Fibroblast of skin of right quadriceps (primary cell): ENCODE measurements around the gene USP6NL.

Experiments
- DNase-seq: peaks from one replicate; pipeline ENCODE4 v3.0.0-alpha.2; 2013

USP6NL gene

DNA sequence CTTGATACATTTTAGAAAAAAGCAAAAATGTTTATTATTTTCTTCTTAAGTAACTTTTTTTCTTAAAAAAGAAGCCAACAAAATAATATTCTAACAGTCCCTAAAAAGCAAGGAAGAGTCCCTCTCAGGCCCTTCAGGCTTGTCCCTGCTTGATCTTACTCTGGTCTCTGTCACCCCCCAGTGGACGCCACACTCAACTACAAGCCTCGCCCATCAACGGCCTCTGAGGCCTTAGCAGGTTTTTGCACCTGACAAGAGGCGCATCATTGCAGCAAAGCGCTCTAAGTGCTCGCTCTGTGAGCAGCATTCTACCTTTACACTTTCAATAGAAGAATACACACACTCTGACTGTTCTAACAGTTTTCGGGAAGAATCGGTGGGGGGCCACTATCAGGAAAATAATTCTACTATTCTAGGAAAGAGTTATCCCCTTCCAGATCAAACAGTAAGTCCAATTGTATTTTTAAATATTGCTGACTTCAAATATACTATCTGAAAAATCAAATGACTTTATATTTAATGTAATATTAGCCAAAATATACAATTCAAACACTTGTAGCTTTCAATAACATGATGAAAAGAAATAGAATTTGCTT, 139.2 kb downstream of the USP6NL start:
- DNase-seq: peak; percentile 41

DNA sequence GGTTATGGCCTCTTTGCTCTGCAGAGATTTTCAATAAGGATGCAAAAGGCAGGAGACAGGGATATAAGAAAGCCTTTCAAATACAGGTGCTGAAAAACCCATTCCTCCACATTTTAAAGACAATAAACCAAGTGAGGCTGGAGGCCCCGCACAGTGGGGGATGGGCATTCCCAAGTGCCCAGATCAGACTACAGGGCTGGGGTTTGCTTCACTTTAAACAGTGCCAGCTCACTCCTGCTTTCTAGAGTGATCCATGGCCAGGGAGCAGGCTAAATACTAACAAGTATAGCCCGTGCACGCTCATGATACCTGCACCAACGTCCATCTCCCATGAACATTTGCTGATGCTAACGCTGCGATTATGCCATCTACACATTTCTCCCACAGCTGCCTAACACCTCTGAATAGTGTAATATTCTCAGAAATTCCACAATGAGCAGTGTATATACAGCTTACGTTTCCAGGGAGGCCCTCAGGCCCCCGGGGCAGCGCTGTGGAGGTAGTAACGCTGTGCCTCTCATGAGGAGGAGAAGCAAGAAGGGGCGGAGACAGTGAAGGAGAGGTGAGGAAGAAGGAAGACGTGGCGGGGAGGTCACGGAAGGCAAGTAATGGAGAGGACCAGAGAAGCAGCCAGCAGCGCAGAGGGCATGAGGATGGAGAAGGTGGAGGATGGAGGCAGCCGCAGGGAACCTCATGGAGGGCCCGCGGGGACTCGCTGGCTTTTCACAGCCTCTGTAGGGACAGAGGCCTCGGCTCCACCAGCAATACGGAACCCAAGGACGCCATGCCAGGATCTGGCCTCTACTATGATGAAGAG, 141.7 kb downstream of the USP6NL start:
- DNase-seq: no peak

DNA sequence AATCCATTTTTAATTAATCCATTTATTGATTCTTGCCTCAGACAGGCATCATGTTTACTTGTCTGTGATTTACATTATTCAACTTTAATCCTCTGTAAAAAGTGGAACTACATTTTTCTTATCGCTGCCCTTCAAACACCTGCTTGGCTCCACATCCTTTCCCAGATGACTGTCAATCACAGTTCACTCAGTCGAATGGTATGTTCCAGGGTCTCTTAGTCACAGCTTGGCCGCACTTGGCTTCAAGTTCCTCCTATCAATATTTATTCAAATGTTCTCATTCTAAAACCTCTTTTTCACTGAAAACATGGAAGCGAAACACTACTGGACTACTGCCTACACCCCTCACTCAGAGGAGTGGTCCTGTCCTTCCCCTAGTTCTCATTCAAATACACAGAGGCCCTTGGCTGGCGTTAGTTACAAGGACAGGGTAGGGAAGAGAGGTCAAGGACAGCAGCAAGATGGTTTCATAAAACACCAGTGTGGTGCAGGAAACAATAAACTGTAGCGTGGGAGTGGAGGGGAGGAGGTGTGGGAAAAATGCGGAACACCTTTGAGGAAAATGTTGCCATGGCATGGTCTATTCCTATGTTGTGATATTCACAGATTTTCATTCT, 143.2 kb downstream of the USP6NL start:
- no peak for DNase-seq

DNA sequence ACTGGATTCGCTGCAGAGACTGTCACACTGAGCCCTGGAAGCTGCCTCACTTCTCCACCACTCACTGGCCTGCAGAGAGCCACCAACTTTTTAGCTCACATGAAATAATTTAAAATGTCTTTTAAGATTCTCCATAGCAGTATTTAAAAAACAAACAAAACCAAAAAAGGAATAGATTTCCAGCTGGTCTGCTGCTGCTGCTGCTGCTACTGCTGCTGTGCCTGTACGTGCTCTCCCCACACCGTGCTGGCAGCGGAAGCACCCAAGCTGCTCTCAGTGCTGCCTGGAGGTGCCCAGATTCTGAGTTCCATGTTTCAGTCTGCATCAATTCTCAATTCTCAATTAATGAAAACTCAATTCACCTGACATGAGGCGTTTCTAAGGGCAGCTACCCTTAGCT, 146.0 kb downstream of the USP6NL start:
- no peak for DNase-seq

DNA sequence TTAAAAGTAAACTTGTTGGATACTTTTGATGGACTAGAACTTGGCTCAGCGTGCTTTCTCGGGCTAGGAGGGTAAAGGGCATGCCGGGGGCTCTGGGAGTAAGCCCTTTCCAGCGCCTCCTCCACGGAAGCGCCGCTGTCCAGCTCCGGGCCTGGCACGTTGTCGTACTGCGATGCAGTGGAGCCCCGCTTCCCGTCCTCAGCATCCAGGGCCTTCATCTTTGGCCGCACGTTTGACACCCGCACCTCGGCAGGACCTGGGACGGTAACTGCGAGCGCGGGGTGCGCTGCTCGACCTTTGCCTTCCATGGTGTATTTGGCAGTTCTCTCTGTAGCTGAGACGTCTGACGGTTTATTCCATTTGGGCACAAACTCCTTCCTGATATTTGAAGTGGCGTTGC, 148.3 kb downstream of the USP6NL start:
- DNase-seq: no peak

DNA sequence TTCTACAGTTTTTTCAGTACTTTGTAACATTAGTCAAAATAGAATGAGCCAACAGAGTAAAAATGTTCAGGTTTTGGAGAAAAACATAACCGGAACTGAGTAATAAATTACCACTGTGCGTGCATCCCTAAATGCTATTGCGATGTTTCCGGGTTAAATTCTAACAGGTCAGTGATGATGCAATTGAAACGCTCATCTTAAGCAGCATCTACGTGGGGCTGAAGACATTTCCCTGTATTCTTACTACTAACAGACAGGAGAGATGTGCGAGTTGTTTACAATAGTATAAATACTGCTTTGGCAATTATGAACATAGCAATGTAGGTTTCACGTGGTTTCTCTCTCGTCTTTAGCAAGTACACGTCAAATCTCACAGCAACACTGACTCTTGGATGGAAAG, 149.4 kb downstream of the USP6NL start:
- no peak for DNase-seq

DNA sequence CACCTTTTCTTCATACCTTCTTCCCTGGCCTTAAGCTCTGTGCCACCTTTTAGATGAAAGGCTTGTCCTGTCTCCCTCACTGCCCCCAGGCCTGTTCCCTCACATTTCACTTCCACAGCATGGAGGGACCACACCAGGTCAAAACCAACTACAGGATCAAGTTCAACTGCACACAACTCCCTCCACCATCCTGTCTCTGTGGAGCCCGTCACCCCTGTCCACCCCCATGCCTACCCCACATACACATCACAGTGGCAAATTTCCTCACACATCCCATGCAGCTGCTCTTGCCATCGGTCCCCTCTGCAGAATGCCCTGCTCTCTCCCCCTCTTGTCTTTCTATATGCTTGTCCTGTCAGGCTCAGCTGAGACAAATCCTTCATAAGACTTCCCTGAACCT, 154.1 kb downstream of the USP6NL start:
- no peak for DNase-seq

DNA sequence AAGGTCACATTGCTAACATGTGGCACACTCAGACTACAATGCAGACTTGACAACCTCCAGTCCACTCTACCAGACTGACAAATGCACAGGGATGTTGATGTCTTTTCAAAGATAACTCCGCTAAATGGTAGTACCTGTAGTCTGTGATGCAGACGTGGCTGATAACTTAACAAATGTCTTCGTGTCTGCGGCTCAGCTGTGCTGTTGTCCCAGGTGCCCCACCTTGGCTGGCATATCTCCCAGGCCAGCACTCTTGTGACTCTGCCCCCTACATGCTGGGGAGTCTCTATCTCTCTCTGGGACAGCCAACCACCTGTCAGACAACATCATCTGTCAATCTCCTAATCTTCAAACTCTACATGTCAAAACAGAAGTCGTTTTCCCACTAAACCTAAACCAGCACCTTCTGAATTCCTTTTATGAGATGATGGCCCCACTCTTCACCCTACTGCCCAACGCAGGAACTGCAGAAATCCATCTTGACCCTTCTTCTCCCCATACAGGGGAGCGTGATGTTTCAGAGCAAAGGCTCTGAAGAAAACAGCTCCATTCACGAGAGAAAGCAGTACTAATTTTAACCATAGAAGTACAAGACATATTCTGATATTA, 156.4 kb downstream of the USP6NL start:
- DNase-seq: no peak

DNA sequence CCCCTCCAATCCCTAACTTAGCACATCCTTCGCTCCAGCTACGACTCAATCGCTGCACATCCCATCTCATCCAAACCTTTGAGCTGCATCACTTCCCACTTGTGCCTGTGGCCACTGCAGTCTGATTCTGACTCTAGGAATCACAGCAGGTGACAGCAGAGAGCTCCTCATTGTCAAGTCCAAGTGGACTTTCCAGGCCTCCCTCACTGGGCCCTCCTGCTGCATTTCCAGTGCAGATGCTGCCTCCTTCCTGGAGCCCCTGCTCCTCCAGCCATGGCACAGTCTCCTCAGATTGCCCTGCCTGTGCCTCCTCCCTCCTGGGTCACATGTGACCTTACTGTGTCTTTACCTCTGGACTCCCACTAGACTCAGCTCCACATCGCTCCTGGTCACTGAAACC, 157.3 kb downstream of the USP6NL start:
- DNase-seq: no peak

DNA sequence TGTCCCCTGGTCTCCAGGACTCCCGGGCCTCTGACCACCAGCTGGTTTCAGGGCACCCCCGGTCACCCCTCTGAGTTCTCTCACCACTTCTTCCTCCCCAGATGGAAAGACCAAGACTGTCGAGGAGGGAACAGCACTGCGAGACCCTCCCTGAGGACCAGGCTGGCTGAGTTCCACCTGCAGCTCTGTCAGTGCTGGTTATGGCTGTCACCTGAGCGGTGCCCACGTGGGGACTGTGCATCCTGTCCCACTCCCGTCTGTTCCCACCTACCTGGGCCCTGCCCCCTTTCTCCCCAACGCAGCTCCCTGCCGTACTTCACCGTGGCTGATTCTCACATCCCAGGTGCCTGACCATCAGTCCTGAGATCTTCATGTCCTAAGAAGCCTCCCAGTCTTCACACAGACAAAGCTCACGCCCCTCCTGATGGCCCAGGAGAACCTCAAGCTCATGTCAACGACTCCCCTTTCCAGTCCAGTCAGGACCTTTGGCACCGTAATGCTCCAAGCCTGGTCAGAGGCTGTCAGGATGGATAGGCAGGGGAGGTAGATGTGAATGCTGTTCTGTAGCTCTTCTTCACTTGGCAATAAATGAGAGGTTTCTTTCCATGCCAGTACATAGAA, 159.7 kb downstream of the USP6NL start:
- no peak for DNase-seq

DNA sequence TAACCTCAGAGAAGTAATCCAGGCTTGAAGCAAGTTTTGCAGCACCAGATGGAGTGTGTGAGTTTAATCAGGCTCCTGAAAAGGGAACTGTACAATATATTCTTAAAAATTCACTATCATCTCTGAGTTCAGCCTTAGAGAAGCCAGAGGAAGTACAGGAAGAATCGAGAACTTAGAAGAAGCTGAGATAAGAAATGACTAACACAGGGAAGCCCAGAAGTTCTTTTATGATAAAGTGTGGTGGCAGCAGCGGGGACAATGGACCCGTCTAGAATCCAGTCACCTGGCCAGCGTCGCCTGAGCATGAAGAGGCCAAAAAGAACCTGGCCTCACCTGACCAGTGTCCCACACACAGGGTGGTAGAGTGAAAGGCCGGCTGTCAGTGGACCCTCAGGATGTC, 161.0 kb downstream of the USP6NL start:
- no peak for DNase-seq

DNA sequence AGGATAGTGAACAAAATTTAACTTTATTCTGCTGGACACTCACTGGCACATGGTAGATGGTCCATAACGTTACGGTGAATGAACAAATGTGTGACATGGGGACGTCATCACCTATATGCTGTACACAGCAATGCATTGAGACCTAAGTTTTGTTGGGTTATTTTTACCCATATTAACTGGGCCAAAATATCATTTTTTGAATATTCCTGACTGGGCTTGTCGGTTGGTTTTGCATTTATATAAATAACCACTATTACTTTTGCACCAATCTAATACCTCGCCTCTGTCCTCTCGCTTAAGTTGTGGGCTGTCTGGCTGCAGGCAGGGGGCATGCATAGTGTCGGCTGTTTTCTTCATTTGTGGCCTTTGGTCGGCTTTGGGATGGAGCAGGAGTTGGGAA, 161.7 kb downstream of the USP6NL start:
- no peak for DNase-seq

DNA sequence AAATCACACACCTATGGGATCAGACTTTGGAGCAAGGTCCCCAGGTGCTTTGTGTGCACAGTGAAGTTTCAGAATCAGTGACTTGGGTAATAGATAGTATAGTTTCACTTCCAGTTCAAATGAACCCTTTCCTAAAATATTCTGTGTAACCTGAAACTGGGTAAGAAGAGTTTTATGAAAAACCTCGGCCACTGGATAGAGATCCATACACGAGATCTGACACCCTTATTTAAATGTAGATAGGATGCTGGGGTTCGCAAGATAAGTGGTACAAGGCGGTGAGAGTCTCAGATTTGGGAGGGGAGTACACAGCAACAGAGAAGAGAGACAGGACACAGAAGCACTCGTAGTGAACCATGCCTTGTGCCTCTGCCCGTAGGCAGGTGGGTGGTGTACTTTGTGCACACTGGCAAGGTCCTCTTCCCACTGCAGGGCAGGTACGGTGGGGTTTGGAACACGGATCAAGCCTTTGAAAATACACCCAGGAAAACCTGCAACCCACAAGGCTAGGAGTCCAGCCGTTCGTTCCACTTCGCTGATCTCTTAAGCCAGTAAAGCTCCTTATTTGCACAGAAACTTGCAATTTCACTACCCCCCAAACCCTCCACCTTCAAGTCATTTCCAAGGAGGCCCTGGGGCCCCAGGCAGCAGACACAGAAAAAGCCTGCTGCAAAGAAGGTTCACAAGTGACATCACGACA, 162.8 kb downstream of the USP6NL start:
- no peak for DNase-seq

DNA sequence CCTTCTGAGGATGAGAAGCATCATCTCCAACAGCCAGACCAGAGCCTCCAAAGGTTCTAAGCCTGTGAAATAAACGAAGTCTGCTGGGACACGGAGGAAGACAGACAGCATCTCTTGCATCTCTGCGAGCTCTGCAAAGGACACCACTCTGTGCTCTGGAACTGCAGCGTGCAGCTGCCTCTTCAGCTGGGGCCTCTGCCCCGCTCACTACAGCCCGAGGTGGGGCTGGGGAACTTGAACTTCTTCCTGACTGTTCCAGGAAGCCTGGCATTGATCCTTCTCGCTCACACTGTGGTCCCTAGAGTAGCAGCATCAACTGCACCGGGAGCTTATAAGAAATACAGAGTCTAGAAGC, 163.3 kb downstream of the USP6NL start:
- DNase-seq: no peak

DNA sequence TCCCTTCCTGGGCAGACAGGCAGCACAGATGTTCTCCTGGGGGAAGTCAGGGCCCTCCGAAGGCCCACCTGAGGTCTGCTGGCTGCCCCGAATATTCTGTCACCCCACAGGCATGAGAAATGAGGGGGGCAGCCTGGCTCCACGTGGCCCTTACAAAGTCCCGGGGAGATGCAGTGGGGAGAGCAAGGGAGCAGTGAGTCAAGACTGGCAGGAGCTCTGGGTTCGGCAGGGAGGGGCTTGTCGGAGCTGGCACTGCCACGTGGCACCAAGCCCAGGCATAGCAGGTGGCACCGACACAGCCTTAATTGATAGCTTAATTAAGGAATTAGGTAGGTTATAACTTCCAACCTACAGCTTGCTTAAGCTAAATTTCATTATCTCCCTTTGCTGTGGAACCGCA, 163.9 kb downstream of the USP6NL start:
- DNase-seq: no peak

DNA sequence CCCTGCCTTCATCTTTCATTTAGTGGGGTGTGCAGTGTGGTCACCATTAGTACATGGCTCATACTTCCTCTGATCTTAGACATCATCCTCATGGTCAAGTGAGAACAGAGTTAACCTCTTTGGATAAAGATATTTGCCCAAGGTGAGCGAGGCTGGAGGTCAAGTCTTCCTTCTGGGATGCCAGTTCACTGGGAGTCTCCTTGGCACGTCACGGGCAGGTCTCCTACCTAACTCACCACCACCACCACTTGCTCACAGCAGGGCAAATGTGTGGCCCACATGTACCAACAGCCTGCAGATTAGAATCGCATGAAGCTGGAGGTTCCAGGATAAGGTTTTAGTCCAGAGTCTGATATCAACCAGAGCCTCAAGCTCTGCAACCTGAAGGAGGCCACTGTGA, 164.6 kb downstream of the USP6NL start:
- DNase-seq: no peak

DNA sequence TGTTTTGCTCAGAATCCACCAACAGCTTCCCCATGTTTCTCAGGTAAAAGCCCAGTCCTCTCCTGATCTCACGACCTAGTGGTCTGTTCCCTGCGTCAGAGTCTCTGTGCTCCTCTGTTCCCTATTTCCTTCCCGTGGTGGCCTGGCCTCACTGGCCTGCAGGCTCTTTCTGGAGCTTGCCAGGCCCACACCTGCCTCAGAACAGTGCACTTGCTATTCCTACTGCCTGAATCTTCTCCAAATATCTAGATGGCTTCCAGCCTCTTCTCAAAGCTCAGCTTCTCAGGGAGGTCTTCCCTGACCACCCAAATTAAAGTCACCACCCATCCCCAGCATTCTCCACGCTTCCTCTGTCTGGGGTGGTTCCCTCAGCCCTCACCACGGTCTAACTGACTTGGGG, 165.3 kb downstream of the USP6NL start:
- DNase-seq: no peak

DNA sequence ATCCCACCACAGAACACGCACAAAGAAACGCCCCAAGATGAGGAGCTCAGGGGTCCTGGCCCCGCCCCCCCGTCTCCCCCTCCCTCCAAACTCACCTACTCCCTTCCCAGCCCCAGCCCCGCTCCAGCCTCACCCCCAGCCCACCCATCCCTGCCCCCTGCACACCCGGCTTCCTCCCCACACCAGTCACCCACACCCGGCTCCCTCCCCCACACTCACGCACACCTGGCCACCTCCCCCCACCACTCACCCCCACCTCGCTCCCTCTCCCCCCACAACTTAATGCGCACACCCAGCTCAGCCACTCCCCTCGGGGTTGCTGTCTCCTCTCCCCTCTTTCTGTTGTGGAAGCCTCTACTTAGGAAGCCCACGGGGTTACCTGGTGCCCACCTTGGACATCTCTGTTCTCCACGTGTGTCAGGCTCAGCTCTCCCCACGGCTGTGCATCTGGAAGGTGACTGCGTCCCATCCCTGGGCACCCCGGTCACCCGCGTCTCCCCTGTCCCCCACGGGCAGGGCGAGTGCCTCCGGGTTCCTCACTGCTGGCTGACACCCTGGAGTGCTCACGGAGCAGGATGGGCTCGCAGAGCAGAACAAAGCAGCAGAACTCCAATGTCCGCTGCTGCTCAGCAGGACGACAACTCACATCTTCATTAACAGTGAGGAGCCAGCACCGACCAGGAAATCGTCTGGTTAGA, 166.8 kb downstream of the USP6NL start:
- DNase-seq: no peak

DNA sequence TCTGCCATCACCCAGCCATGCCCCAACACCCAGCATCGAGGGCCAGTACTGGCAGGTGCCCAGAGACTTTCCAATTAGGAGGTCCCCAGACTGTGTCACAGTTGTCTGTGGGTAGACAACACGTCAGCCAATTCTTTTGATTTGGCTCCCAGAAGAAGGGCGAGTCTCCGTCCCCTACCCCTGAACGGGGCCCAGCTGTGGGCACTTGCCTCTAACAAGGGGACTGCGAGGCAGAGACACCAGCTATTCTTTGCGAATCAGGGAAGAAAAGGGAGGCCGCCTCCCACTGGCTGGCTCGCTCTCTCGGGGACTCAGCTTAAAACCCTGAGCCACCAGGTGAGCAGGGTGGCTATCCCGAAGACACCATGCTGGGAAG, 167.3 kb downstream of the USP6NL start:
- no peak for DNase-seq

DNA sequence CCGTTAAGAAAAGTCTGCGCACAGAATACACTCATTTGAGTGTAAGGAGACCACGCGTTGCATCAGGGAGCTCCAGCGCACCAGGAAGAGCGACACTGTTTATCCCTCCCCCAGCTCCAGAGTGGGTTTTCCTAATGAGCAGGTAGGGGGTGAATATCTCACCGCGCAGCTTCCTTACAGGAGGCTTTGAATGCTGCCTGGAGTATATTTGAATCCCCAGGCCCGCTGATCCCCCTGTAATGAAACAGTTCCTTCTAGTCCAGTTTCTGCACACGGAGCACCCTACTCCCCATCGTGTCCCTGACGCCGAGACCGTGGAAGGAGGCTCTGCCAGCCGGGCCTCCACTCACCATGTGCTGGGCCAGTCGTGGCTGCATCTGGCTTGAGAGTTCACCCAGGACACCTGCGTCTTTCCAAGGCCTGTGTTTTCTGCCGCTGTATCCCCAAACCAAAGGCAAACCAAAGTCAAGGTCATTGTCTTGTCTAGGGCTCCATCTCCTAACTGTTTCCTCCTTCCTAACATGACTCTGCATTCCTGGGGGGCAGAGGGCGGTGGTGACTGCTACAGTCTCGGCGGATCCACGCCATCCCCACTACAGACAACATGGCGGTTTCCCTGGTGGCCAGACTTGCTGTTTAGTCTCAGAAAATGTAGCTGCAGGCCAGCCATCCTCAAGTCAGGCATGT, 167.8 kb downstream of the USP6NL start:
- DNase-seq: no peak

DNA sequence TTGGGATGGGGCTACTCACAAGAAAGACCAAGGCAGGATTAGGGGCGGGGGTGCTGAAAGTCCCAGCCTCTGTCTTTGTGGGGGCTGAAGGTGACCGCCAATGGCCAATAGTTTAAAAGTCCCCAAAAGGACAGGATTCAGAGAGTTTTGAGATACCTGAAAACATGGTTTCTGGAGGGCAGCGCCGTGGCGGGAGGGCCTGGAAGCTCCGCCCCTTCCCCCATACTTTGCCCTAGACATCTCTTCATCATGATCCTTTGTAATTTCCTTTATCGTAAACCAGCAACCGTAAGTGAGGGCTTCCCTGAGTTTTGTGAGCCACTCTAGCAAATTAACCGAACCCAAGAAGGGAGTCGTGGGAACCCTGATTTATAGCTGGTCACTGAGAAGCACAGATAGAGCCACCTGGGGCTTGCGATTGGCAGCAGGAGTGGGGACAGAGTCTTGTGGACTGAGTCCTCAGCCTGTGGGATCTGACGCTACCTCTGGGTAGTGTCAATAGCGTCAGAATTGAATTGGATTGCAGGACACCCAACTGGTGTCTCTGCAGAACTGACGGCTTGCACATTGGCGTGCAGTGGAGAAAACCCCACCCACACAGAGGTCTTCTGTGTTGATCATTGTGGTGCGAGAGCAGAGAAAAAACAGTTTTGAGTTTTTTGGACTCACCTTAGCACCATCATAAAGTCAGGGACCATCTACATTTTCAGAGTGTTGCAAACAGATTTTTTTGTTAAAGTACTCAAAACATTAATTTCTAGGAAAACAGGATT, 169.3 kb downstream of the USP6NL start:
- DNase-seq: no peak
